ENCODE data around the gene MRPL12.

MRPL12 gene

GRCh38 chr17:81682565-81683207 is 20.5 kb upstream of the MRPL12 start:
- DNase-seq (ENCODE audit: low read depth in 3 of 3) = no peak

- no peak for DNase-seq (ENCODE audit: low read depth in 3 of 3)
Measured at GRCh38 chr17:81683208-81683583, 20.0 kb upstream of the MRPL12 start.

- DNase-seq (ENCODE audit: low read depth in 3 of 3) = peak; percentile 93 to 97 (median 94)
Measured at GRCh38 chr17:81683584-81684441, 19.4 kb upstream of the MRPL12 start, which contains the start of the genes ARL16 and HGS. Gene ARL16, minus strand, starts transcription at chr17:81683797. Its CDS starts 44 bp downstream, at chr17:81683753. Gene HGS, plus strand, starts transcription at chr17:81684011. Its CDS starts 56 bp downstream, at chr17:81684067.

- no peak for DNase-seq (ENCODE audit: low read depth in 3 of 3)
Measured at GRCh38 chr17:81684442-81684911, 18.7 kb upstream of the MRPL12 start.

GRCh38 chr17:81685108-81685507 is 18.1 kb upstream of the MRPL12 start:
- DNase-seq (ENCODE audit: low read depth in 3 of 3) = peak in 2 of 3 donors; percentile 49 to 52

GRCh38 chr17:81686614-81687013 is 16.6 kb upstream of the MRPL12 start:
- no peak for DNase-seq (ENCODE audit: low read depth in 3 of 3)

GRCh38 chr17:81687770-81688541 is 15.2 kb upstream of the MRPL12 start:
- DNase-seq (ENCODE audit: low read depth in 3 of 3) = no peak

- DNase-seq (ENCODE audit: low read depth in 3 of 3) = no peak
Measured at GRCh38 chr17:81688616-81689015, 14.6 kb upstream of the MRPL12 start.

GRCh38 chr17:81690066-81690465 is 13.1 kb upstream of the MRPL12 start:
- no peak for DNase-seq (ENCODE audit: low read depth in 3 of 3)

GRCh38 chr17:81690549-81690948 is 12.6 kb upstream of the MRPL12 start:
- no peak for DNase-seq (ENCODE audit: low read depth in 3 of 3)

GRCh38 chr17:81691196-81691595 is 12.0 kb upstream of the MRPL12 start:
- no peak for DNase-seq (ENCODE audit: low read depth in 3 of 3)

GRCh38 chr17:81691608-81692007 is 11.6 kb upstream of the MRPL12 start:
- no peak for DNase-seq (ENCODE audit: low read depth in 3 of 3)

GRCh38 chr17:81693509-81694210 is 9.5 kb upstream of the MRPL12 start:
- no peak for DNase-seq (ENCODE audit: low read depth in 3 of 3)

- no peak for DNase-seq (ENCODE audit: low read depth in 3 of 3)
Measured at GRCh38 chr17:81694810-81695209, 8.4 kb upstream of the MRPL12 start.

- no peak for DNase-seq (ENCODE audit: low read depth in 3 of 3)
Measured at GRCh38 chr17:81695211-81695610, 8.0 kb upstream of the MRPL12 start.

- DNase-seq (ENCODE audit: low read depth in 3 of 3) = no peak
Measured at GRCh38 chr17:81695801-81696200, 7.4 kb upstream of the MRPL12 start.

- DNase-seq (ENCODE audit: low read depth in 3 of 3) = no peak
Measured at GRCh38 chr17:81696218-81696941, 6.8 kb upstream of the MRPL12 start.

- no peak for DNase-seq (ENCODE audit: low read depth in 3 of 3)
Measured at GRCh38 chr17:81697261-81698044, 5.7 kb upstream of the MRPL12 start.

GRCh38 chr17:81700353-81701287 is 2.5 kb upstream of the MRPL12 start:
- DNase-seq (ENCODE audit: low read depth in 3 of 3) = no peak
